GM18909 (cell line): ENCODE data around the gene MAN1A2.

Experiments used
- ATAC-seq: cut with Tn5 transposase; IDR thresholded peaks from one replicate; pipeline ENCODE4 v1.9.1; 2021; ENCODE audit warnings: mild to moderate bottlenecking; ENCODE audit not compliant: unreplicated experiment, poor library complexity

Gene MAN1A2

DNA sequence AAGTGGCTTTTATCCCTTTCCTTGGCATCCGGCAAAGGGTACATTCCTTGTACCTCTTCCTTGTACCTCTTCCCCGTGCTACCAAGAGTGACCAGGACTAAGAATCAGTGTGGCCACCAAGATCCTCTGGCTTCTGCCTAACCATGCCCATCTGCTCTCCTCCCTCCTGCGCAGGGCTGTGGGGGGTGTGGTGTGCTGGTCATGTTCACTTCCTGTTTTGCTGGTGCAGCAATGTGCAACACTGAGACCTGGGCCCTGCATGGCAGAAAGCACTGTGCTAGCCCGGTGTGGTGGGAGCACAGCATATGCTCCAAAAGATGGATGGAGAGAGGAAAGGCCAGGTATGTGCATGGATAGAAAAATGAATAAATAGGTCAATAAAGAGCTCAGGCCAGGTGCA, 205.3 kb downstream of the MAN1A2 start:
- no peak for ATAC-seq

DNA sequence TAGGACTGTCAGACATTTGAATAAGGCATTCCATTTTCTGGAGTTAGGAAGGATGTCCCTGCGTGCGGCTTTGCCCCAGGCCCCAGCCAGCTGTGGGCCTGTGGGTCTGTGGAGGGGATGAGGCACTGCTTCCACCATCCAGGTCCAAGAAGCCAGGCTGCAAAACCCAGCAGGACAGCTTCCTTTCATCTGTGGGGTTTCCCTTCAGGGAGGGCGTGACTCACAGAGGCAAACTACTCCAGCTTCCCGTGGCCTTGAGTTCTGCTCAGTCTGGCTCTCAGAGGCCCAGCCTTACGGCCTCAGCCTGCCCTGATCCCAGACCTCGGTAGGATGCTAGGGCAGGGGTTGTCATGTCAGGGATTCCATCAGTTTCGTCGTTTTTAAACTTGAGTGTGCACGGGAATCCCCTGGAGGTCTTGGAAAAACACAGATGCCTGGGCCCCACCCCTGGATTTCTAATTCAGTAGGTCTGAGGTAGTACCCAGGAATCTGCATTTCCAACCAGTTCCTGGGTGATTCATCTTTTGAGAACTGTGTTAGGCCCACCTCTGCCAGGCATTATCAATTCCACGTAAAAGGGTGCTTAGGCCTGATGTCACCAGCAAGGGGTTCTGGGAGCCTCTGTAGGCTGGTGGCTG, 206.3 kb downstream of the MAN1A2 start:
- ATAC-seq: no peak

GRCh38 chr1:117574161-117574835, 207.0 kb downstream of the MAN1A2 start:
- no peak for ATAC-seq

GRCh38 chr1:117575586-117576225, 208.5 kb downstream of the MAN1A2 start:
- ATAC-seq: no peak

DNA sequence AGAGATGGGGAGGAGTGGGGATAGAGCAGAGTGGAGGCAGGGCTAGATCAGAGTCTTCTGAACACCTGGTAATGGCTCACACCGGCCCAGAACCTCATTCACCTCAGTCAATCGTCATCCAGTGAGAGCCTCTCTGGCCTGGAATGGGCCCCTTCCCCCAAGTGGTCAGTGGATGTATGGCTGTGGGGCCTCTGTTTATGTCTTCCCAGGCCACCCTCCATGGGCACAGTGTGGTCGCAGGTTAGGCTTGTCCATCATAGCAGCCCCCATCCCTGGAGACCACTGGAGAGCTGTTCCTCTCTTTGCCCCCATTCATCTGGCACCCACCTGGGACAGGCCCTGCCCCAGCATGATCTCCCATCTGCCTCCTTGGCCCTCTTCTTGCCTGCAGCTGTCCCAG, 209.0 kb downstream of the MAN1A2 start:
- ATAC-seq: no peak

DNA sequence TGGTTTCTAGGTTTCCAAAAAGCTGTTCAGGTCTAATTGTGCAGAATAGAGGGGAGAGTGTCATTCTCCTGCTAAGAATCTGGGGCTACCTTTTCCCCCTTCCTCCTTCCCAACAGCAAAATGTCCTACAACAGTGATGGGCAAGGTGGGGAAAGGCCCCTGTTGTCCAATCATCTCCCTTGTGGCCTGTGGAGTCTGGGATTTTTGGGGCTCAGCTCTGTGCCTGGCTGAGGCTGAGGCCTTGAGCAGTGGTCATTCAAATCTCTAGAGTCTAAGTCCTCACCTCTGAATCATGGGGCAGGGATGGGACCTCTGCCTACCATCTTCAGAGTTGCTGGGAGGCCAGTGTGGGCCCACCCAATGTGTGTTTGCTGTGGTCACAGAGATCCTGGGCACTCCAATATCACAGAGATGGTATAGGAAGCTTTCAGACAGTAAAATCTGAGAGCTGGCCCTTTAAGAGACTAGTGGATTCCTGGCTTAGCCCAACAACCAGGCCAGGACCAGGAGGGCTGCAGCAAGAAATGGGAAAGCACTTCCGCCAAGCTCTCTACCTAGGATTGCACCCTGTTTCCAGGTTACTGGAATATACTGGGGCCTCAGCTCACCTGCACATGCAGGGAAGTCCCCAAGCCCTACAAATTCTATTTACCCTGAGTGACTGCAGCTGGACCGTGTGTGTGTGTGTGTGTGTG, 210.1 kb downstream of the MAN1A2 start:
- no peak for ATAC-seq

GRCh38 chr1:117578466-117578865, 211.2 kb downstream of the MAN1A2 start:
- no peak for ATAC-seq
